WTC11 (cell line): ENCODE data around the gene UBE2R2.

Experiments
- FOXJ3 ChIP-seq: sonication (generic); formaldehyde crosslinking; IDR thresholded peaks from 2 replicates; pipeline ENCODE4 v1.9.0; 2021; ENCODE audit warnings: missing genetic modification reagents, mild to moderate bottlenecking, borderline replicate concordance
- MAX ChIP-seq: sonication (generic); formaldehyde crosslinking; IDR thresholded peaks from 2 replicates; pipeline ENCODE4 v1.8.0; 2022; ENCODE audit warnings: mild to moderate bottlenecking, missing genetic modification reagents
- NFYB ChIP-seq: sonication (generic); formaldehyde crosslinking; conservative IDR thresholded peaks from 2 replicates; pipeline ENCODE4 v1.8.0; 2022; ENCODE audit warnings: low read depth, missing genetic modification reagents
- ZBTB43 ChIP-seq: sonication (generic); formaldehyde crosslinking; IDR thresholded peaks from 2 replicates; pipeline ENCODE4 v1.8.1; 2023; ENCODE audit warnings: mild to moderate bottlenecking, missing genetic modification reagents
- TF ChIP-seq, protein P1 (sequence below): fragments of 200-600 bp; IDR thresholded peaks from 2 replicates; pipeline ENCODE4 v1.8.0; 2022; ENCODE audit warnings: antibody characterized with exemption

DNA sequence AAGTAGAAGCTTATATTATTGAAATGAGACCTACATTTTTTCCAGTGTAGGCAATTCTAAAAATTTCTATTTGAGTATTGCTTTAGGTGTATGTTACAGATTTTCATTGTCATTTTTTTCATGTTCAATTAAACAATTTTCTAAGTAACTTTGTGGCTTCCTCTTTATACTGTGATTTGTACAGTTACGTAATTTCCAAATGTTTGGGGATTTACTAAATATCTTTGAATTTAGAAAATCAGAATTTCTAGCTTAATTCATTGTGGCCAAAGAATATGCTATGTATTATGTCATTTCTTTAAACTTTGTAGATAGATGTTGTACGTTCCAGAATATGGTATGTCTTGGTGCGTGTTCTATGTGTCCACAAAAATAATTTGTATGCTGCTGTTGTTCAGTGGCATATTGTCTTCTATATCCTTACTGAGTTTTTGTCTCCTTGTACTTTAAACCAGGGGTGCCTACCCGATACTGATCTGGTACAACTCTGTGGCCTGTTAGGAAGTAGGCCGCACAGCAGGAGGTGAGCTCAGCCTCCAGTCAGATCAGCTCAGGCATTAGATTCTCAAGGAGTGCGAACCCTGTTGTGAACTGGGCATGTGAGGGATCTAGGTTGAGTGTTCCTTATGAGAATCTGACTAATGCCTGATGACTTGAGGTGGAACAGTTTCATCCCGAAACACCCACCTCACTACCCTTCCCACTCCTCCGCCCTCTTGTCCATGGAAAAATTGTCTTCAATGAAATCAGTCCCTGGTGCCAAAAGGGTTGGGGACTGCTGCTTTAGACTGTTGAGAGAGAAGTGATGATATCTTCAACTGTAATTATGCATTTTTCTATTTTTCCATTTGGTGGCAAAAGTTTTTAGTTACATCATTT, 63.5 kb downstream of the UBE2R2 start:
- TF ChIP-seq NFYB (CRISPR knock-in tag) = no peak
- TF ChIP-seq, protein P1, sequence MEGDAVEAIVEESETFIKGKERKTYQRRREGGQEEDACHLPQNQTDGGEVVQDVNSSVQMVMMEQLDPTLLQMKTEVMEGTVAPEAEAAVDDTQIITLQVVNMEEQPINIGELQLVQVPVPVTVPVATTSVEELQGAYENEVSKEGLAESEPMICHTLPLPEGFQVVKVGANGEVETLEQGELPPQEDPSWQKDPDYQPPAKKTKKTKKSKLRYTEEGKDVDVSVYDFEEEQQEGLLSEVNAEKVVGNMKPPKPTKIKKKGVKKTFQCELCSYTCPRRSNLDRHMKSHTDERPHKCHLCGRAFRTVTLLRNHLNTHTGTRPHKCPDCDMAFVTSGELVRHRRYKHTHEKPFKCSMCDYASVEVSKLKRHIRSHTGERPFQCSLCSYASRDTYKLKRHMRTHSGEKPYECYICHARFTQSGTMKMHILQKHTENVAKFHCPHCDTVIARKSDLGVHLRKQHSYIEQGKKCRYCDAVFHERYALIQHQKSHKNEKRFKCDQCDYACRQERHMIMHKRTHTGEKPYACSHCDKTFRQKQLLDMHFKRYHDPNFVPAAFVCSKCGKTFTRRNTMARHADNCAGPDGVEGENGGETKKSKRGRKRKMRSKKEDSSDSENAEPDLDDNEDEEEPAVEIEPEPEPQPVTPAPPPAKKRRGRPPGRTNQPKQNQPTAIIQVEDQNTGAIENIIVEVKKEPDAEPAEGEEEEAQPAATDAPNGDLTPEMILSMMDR = no peak
- no peak for TF ChIP-seq ZBTB43
- no peak for TF ChIP-seq FOXJ3 (CRISPR knock-in tag)
- no peak for TF ChIP-seq MAX (CRISPR knock-in tag)
